SU-DHL-6 (cell line): ENCODE results near the gene ZP1.

Experiments
- H2AFZ ChIP-seq: fragments of 200-600 bp; sonication (generic); 2 replicates; pipeline ENCODE4 v1.6.1; 2014; ENCODE audit warnings: low read depth, mild to moderate bottlenecking, moderate library complexity, mixed read lengths, antibody characterized with exemption, low read length; ENCODE audit not compliant: severe bottlenecking
- H3F3A ChIP-seq: fragments of 200-600 bp; shearing (Covaris generic); 2 replicates; pipeline ENCODE4 v1.6.0; 2016; ENCODE audit warnings: antibody characterized with exemption, mild to moderate bottlenecking; ENCODE audit not compliant: insufficient read depth
- H3K27ac ChIP-seq: fragments of 200-600 bp; sonication (generic); 2 replicates; pipeline ENCODE4 v1.5.1; 2016; ENCODE audit warnings: low read depth, mild to moderate bottlenecking, low read length, moderate library complexity, mixed read lengths
- H3K27me3 ChIP-seq: fragments of 200-600 bp; sonication (generic), shearing (Covaris generic); 2 replicates; pipeline ENCODE4 v1.6.0; 2014; ENCODE audit warnings: mild to moderate bottlenecking, low read length
- H3K36me3 ChIP-seq: fragments of 200-600 bp; sonication (generic); 2 replicates; pipeline ENCODE4 v1.6.1; 2014; ENCODE audit warnings: mild to moderate bottlenecking, low read length, mixed read lengths
- H3K4me2 ChIP-seq: fragments of 300-600, 200-600 bp; shearing (Covaris generic), sonication (generic); 2 replicates; pipeline ENCODE4 v1.6.0; 2014; ENCODE audit warnings: low read length, low read depth, mild to moderate bottlenecking; ENCODE audit not compliant: poor library complexity, severe bottlenecking
- H3K4me3 ChIP-seq: fragments of 200-600 bp; sonication (generic); 2 replicates; pipeline ENCODE4 v1.5.1; 2014; ENCODE audit warnings: antibody characterized with exemption, low read length, mild to moderate bottlenecking, mixed read lengths; ENCODE audit not compliant: insufficient read depth, poor library complexity, severe bottlenecking
- H3K79me2 ChIP-seq: fragments of 200-600 bp; sonication (generic); 2 replicates; pipeline ENCODE4 v1.6.1; 2014; ENCODE audit warnings: mild to moderate bottlenecking, low read length, moderate library complexity; ENCODE audit not compliant: insufficient read depth
- H3K9ac ChIP-seq: fragments of 200-600 bp; sonication (generic); 2 replicates; pipeline ENCODE4 v1.7.0; 2014; ENCODE audit warnings: mild to moderate bottlenecking, low read length
- H3K9me2 ChIP-seq: fragments of 200-600 bp; sonication (generic); replicated peaks from 2 replicates; pipeline ENCODE4 v1.6.1; 2014; ENCODE audit warnings: low read length; ENCODE audit not compliant: insufficient read depth
- H3K9me3 ChIP-seq: fragments of 200-600 bp; sonication (generic); 2 replicates; pipeline ENCODE4 v1.6.1; 2014; ENCODE audit warnings: low read length, mixed read lengths; ENCODE audit not compliant: insufficient read depth
- H4K20me1 ChIP-seq: fragments of 200-600 bp; sonication (generic); 2 replicates; pipeline ENCODE4 v1.6.1; 2014; ENCODE audit warnings: low read depth, mild to moderate bottlenecking, antibody characterized with exemption, low read length, moderate library complexity, mixed read lengths
- EZH2phosphoT487 ChIP-seq: fragments of 200-600 bp; sonication (generic), shearing (Covaris generic); conservative IDR thresholded peaks from 2 replicates; pipeline ENCODE4 v1.6.1; 2018; ENCODE audit warnings: mild to moderate bottlenecking, antibody characterized with exemption, low read length, moderate library complexity, mixed read lengths
- TF ChIP-seq, protein P1 (sequence below): fragments of 200-600 bp; sonication (generic); IDR thresholded peaks from one replicate; pipeline ENCODE4 v1.5.1; 2017; ENCODE audit warnings: antibody characterized with exemption, mild to moderate bottlenecking, low read length, moderate library complexity; ENCODE audit not compliant: insufficient read depth, poor library complexity, severe bottlenecking

Gene ZP1

DNA sequence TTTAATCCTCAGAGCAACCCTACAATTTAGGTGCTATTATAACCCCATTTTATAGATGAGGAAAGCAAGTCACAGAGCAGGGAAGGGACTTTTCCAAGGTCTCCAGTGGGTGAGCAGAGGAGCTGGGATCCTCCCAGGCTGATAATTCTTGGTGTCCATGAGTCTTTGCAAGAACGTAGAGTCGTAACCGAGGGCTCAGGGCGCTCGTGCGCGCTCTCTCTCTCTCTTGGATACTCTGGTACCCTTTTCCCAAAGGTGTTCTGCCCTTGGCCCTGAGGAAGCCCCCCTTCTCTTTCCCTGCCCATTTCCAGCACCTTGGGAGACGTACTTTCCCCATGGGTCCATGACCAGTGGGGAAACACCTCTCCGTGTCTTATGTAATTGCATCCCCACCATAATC lies 5.2 kb upstream of the ZP1 start:
- no peak overlapping the region for H2AFZ ChIP-seq
- H3K27ac ChIP-seq: no peak overlapping the region
- no peaks in the 10 kb centered on the region for H3K79me2 ChIP-seq
- no peaks in the 10 kb centered on the region for H3K9me3 ChIP-seq
- H3K4me3 ChIP-seq: no peak overlapping the region
- no peaks in the 10 kb centered on the region for H3K27me3 ChIP-seq
- H3K9ac ChIP-seq: no peak overlapping the region
- H3K4me2 ChIP-seq: no peak overlapping the region
- no peaks in the 10 kb centered on the region for H3F3A ChIP-seq
- no peaks in the 10 kb centered on the region for H3K36me3 ChIP-seq
- no peaks in the 10 kb centered on the region for H3K9me2 ChIP-seq
- TF ChIP-seq EZH2phosphoT487: no peak
- TF ChIP-seq, protein P1, sequence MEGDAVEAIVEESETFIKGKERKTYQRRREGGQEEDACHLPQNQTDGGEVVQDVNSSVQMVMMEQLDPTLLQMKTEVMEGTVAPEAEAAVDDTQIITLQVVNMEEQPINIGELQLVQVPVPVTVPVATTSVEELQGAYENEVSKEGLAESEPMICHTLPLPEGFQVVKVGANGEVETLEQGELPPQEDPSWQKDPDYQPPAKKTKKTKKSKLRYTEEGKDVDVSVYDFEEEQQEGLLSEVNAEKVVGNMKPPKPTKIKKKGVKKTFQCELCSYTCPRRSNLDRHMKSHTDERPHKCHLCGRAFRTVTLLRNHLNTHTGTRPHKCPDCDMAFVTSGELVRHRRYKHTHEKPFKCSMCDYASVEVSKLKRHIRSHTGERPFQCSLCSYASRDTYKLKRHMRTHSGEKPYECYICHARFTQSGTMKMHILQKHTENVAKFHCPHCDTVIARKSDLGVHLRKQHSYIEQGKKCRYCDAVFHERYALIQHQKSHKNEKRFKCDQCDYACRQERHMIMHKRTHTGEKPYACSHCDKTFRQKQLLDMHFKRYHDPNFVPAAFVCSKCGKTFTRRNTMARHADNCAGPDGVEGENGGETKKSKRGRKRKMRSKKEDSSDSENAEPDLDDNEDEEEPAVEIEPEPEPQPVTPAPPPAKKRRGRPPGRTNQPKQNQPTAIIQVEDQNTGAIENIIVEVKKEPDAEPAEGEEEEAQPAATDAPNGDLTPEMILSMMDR: no peak
- H4K20me1 ChIP-seq: no peaks in the 10 kb centered on the region

DNA sequence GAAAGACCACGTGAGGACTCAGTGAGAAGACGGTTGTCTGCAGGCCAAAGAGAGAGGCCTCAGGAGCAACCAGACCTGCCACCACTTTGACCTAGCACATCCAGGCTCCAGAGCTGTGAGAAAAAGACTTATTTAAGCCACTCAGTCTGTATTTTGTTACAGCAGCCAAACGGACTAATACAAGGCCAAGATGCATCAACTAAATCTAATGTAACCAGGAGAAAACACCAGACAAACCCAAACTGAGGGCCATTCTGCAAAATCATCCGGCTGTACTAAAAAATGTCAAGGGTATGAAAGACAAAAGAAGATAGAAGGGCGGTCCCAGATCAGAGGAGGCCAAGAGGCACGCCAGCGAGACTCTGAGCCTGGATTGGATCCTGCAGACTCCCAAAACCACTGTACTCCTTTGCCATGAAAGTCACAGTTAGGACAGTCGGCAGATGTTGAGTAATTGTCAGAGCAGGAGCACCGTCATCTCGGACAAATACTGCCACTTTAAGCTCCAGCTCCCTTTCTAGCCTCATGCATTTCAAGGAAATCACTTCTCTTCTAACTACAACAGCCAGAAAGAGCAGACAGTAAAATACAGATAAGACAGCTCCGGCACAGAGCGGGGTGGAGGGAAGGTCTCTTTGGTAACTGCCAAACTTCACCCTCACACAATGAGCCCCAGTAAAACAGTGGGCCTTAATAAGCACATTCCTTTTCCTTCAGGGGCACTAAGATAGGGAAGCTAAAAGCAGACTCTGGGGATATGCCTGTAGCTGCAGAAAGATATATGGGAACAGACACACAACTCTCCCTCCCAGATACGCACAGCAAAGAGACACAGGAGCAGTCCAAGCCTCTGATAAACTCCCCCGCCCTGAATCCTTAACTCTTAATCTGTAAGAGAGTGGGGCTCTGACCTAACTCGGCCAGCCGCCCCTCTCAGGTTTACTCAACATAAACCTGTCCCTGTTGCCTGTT lies 3.5 kb upstream of the ZP1 start:
- TF ChIP-seq EZH2phosphoT487: no peak
- TF ChIP-seq, protein P1: no peak
- Histone ChIP-seq H3F3A (no peaks in the 10 kb centered on the region), H3K9me3 (no peaks in the 10 kb centered on the region), H2AFZ (no peak overlapping the region), H3K27me3 (no peaks in the 10 kb centered on the region), H3K9ac (no peak overlapping the region), H3K79me2 (no peaks in the 10 kb centered on the region), H3K9me2 (no peaks in the 10 kb centered on the region), H3K36me3 (no peaks in the 10 kb centered on the region), H3K27ac (no peak overlapping the region), H3K4me2 (no peak overlapping the region), H4K20me1 (no peaks in the 10 kb centered on the region), H3K4me3 (no peak overlapping the region)

DNA sequence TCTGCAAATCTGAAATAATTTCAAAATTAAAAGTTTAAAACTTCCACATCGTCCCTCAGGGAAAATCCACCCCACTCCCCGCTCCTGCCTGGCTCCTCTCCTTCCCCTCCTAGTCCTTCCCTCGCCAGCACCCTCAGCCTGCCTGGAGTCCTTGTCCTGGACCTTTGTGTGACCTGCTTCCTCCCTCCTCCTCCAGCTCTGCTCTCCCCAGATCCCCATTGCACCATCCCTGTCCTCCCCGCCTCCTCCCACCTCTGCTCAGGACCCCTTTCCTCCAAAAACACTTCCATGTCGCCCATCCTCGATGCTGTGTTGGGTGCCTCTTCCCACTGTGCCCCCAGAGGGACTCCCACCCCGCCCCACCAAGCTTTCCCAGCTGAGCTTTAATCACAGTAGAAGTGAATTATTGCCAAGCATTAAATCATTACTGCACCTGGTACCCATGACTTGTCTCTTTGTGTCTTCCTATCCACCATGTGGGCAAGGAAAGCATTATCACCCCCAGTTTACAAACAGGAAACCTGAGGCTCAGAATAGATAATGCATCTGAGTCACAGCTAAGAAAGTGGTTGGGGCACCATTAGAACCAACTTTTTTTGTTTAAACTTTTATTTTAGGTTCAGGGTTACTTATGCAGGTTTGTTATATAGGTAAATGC lies 2.4 kb upstream of the ZP1 start:
- no peaks in the 10 kb centered on the region for H3K9me3 ChIP-seq
- H3K36me3 ChIP-seq: no peaks in the 10 kb centered on the region
- no peaks in the 10 kb centered on the region for H3K79me2 ChIP-seq
- no peak overlapping the region for H3K4me2 ChIP-seq
- H3K9ac ChIP-seq: no peak overlapping the region
- H3K4me3 ChIP-seq: no peak overlapping the region
- H3K9me2 ChIP-seq: no peaks in the 10 kb centered on the region
- H4K20me1 ChIP-seq: no peaks in the 10 kb centered on the region
- no peak overlapping the region for H2AFZ ChIP-seq
- H3F3A ChIP-seq: no peaks in the 10 kb centered on the region
- no peak overlapping the region for H3K27ac ChIP-seq
- TF ChIP-seq, protein P1: no peak
- no peak for TF ChIP-seq EZH2phosphoT487
- no peaks in the 10 kb centered on the region for H3K27me3 ChIP-seq
